HepG2 (cell line): Measurements from ENCODE around the gene LRR1. TPM values are rescaled to one million over a fixed set of nuclear protein-coding genes. Genes with fewer than 3 reads are reported as not detected.

Experiments used
- ATAC-seq: fragments of 200-7000 bp; cut with Tn5 transposase; 3 replicates; pipeline ENCODE4 v1.9.1; 2020; ENCODE audit warnings: mild to moderate bottlenecking, moderate library complexity
- BruUV-seq: library from RNA; stranded (reverse); fragments of 400-500 nt; replicated peaks from 2 replicates; lab custom pipeline; 2021; lab: Mats Ljungman, UMichigan
- CTCF ChIA-PET: fragments of 300-600 bp; formaldehyde crosslinking; extraction: SDS; loops from one replicate; lab custom pipeline; 2021; ENCODE audit warnings: low total read pairs, inconsistent platforms, low intra/inter-chr PET ratio; lab: Yijun Ruan, JAX
- POLR2A ChIA-PET: fragments of 350-600 bp; sonication (Branson Sonifier 250); formaldehyde crosslinking; loops from one replicate; lab custom pipeline; 2020; ENCODE audit warnings: antibody characterized with exemption, inconsistent platforms; lab: Yijun Ruan, JAX
- DNase-seq: peaks from one replicate; pipeline ENCODE4 v3.0.0-alpha.2; 2015; ENCODE audit warnings: low spot score
- FAIRE-seq: peaks from 3 replicates; lab custom pipeline; 2011; peaks lifted over from hg19 to GRCh38; lab: Jason Lieb, UNC
- H2AFZ ChIP-seq: one replicate; pipeline ENCODE4 v1.6.1; 2011; ENCODE audit warnings: low read length, inconsistent platforms
- H3K27ac ChIP-seq: fragments of 300-600 bp; 3 replicates; pipeline ENCODE4 v1.8.0; 2011; ENCODE audit warnings: mixed run types, mild to moderate bottlenecking, mixed read lengths, low read length, inconsistent platforms; ENCODE audit not compliant: insufficient read depth; ENCODE audit errors: extremely low read length
- H3K27me3 ChIP-seq, 2 experiments: fragments of 200-600 bp in 1 of 2; 2 replicates in 1 of 2; 3 replicates in 1 of 2; pipeline versions ENCODE4 v1.6.0 to v1.8.0; 2011; ENCODE audit warnings: low read length in 2 of 2, mild to moderate bottlenecking in 2 of 2, moderate library complexity in 2 of 2, inconsistent platforms in 1 of 2; ENCODE audit not compliant: insufficient read depth in 2 of 2, control insufficient read depth in 1 of 2
- H3K36me3 ChIP-seq, 2 experiments: fragments of 200-600 bp in 1 of 2; replicated peaks in 1 of 2; 2 replicates in 1 of 2; 3 replicates in 1 of 2; pipeline versions ENCODE4 v1.5.1 to v1.8.0; 2011; ENCODE audit warnings: low read length in 2 of 2, inconsistent platforms in 1 of 2; ENCODE audit not compliant: insufficient read depth in 2 of 2, control insufficient read depth in 1 of 2
- H3K4me1 ChIP-seq: 2 replicates; pipeline ENCODE4 v1.5.1; 2012; ENCODE audit warnings: low read length, inconsistent platforms; ENCODE audit not compliant: insufficient read depth
- H3K4me2 ChIP-seq: 2 replicates; pipeline ENCODE4 v1.6.0; 2011; ENCODE audit warnings: low read depth, low read length, inconsistent platforms
- H3K4me3 ChIP-seq, 3 experiments: fragments of 200-600 bp in 1 of 3; sonication (generic), shearing (Covaris generic) in 1 of 3; replicated peaks in 1 of 3; 2 replicates each; pipeline ENCODE4 v1.5.1; 2011 to 2016; ENCODE audit warnings: low read length in 3 of 3, inconsistent platforms in 2 of 3, low read depth in 2 of 3, mild to moderate bottlenecking in 2 of 3, control low read depth in 1 of 3, mixed read lengths in 1 of 3; ENCODE audit not compliant: insufficient read depth in 1 of 3
- H3K79me2 ChIP-seq: one replicate; pipeline ENCODE4 v1.6.1; 2011; ENCODE audit warnings: low read length, inconsistent platforms; ENCODE audit not compliant: insufficient read depth
- H3K9ac ChIP-seq: 2 replicates; pipeline ENCODE4 v1.6.0; 2011; ENCODE audit warnings: mild to moderate bottlenecking, low read depth, low read length, inconsistent platforms; ENCODE audit not compliant: insufficient read depth
- H3K9me3 ChIP-seq: 2 replicates; pipeline ENCODE4 v1.5.1; 2012; ENCODE audit warnings: mild to moderate bottlenecking, low read length
- H4K20me1 ChIP-seq: 2 replicates; pipeline ENCODE4 v1.6.0; 2011; ENCODE audit warnings: inconsistent platforms, mild to moderate bottlenecking, low read length, moderate library complexity; ENCODE audit not compliant: insufficient read depth
- FOXJ3 ChIP-seq: sonication (generic); formaldehyde crosslinking; IDR thresholded peaks from 2 replicates; pipeline ENCODE4 v1.4.0; 2020; ENCODE audit warnings: missing genetic modification reagents, mild to moderate bottlenecking, borderline replicate concordance
- HIVEP1 ChIP-seq: sonication (generic); formaldehyde crosslinking; IDR thresholded peaks from 2 replicates; pipeline ENCODE4 v1.4.0; 2020; ENCODE audit warnings: mild to moderate bottlenecking, missing genetic modification reagents
- KDM3A ChIP-seq: IDR thresholded peaks from 2 replicates; pipeline ENCODE4 v1.6.1; 2018; ENCODE audit warnings: low read depth, missing compliant biosample characterization
- KLF15 ChIP-seq: sonication (generic); formaldehyde crosslinking; IDR thresholded peaks from 2 replicates; pipeline ENCODE4 v1.8.1; 2023; ENCODE audit warnings: borderline replicate concordance, mild to moderate bottlenecking, inconsistent platforms, missing genetic modification reagents, mixed read lengths
- RBFOX2 ChIP-seq: fragments of 200-400 bp; formaldehyde crosslinking; IDR thresholded peaks from 2 replicates; pipeline ENCODE4 v1.6.1; 2017; ENCODE audit warnings: low read depth, mild to moderate bottlenecking, low read length
- RXRA ChIP-seq: sonication (generic); formaldehyde crosslinking; IDR thresholded peaks from 2 replicates; pipeline ENCODE4 v1.5.1; 2020; ENCODE audit warnings: missing genetic modification reagents
- TAF15 ChIP-seq: fragments of 200-400 bp; formaldehyde crosslinking; IDR thresholded peaks from one replicate; pipeline ENCODE4 v1.6.1; 2018; ENCODE audit warnings: mild to moderate bottlenecking, low read depth, low read length; ENCODE audit not compliant: poor library complexity, severe bottlenecking
- U2AF2 ChIP-seq: fragments of 200-400 bp; formaldehyde crosslinking; IDR thresholded peaks from 2 replicates; pipeline ENCODE4 v1.6.1; 2017; ENCODE audit warnings: low read depth, mild to moderate bottlenecking, low read length
- ZNF12 ChIP-seq: sonication (generic); formaldehyde crosslinking; IDR thresholded peaks from 2 replicates; pipeline ENCODE4 v1.5.0; 2020; ENCODE audit warnings: missing genetic modification reagents
- ZNF180 ChIP-seq: sonication (generic); formaldehyde crosslinking; IDR thresholded peaks from 2 replicates; pipeline ENCODE4 v1.4.0; 2020; ENCODE audit warnings: low read depth, missing genetic modification reagents, borderline replicate concordance
- ZNF484 ChIP-seq: sonication (generic); formaldehyde crosslinking; IDR thresholded peaks from 2 replicates; pipeline ENCODE4 v1.5.1; 2020; ENCODE audit warnings: mild to moderate bottlenecking, low read depth, missing genetic modification reagents, borderline replicate concordance
- ZNF850 ChIP-seq: sonication (generic); formaldehyde crosslinking; conservative IDR thresholded peaks from 2 replicates; pipeline ENCODE4 v1.9.0; 2021; ENCODE audit warnings: mild to moderate bottlenecking, missing genetic modification reagents
- WGBS: methylation state at CpG from one replicate; pipeline ENCODE4 v1.1.6; 2017; ENCODE audit warnings: low lambda C conversion rate; 5-methylcytosine and 5-hydroxymethylcytosine counted together
- in situ Hi-C: cut with HindIII; loops from 2 replicates; pipeline ENCODE4 v1.10.0; 2017; ENCODE audit warnings: low pct_unique_long_range_greater_than_20kb; ENCODE audit not compliant: extremely low pct_ligation_motif_present
- intact Hi-C: fragments of 100-400 bp; cut with micrococcal nuclease; formaldehyde crosslinking; loops from one replicate; pipeline ENCODE4 v1.10.0; 2022; ENCODE audit not compliant: unreplicated experiment
- polyA plus RNA-seq, 8 experiments: library from polyadenylated mRNA; depleted of rRNA in 3 of 8; stranded (reverse) in 7 of 8; unstranded in 1 of 8; fragments of >200 nt; fragmentation: Illumina TruSeq in 4 of 8; extraction: Trizol in 4 of 8; gene quantifications; 2 replicates each; pipeline versions ENCODE4 v1.2.1 to v1.2.3, GENCODE V29; 2011 to 2016; ENCODE audit warnings: low read depth in 4 of 8, missing spikeins in 1 of 8, mixed read lengths in 1 of 8; ENCODE audit not compliant: insufficient read depth in 1 of 8
- total RNA-seq, 5 experiments: library from RNA; depleted of rRNA; stranded (reverse); fragments of >200 nt; fragmentation: Illumina TruSeq; extraction: Trizol; gene quantifications; 2 replicates each; pipeline ENCODE4 v1.2.3, GENCODE V29; 2016; ENCODE audit warnings: low read depth in 1 of 5
- TF ChIP-seq, protein P1 (sequence below): sonication (generic); formaldehyde crosslinking; IDR thresholded peaks from 2 replicates; pipeline ENCODE4 v1.5.0; 2020; ENCODE audit warnings: mild to moderate bottlenecking, missing genetic modification reagents
- TF ChIP-seq, protein P2 (sequence below): sonication (generic); formaldehyde crosslinking; IDR thresholded peaks from 2 replicates; pipeline ENCODE4 v1.9.0; 2022; ENCODE audit warnings: missing genetic modification reagents, mild to moderate bottlenecking, borderline replicate concordance
- TF ChIP-seq, protein P3 (sequence below): sonication (generic); formaldehyde crosslinking; IDR thresholded peaks from 2 replicates; pipeline ENCODE4 v1.9.0; 2022; ENCODE audit warnings: low read depth, missing genetic modification reagents
- TF ChIP-seq, protein P4 (sequence below): sonication (generic); formaldehyde crosslinking; IDR thresholded peaks from 2 replicates; pipeline ENCODE4 v1.5.0; 2020; ENCODE audit warnings: missing genetic modification reagents

Gene LRR1
- total and polyA plus RNA-seq, 2 of the 13 experiments (the other 11 are each of a cell fraction or from before 2014, with no cell fraction given): 7.0 to 36.2 TPM

DNA sequence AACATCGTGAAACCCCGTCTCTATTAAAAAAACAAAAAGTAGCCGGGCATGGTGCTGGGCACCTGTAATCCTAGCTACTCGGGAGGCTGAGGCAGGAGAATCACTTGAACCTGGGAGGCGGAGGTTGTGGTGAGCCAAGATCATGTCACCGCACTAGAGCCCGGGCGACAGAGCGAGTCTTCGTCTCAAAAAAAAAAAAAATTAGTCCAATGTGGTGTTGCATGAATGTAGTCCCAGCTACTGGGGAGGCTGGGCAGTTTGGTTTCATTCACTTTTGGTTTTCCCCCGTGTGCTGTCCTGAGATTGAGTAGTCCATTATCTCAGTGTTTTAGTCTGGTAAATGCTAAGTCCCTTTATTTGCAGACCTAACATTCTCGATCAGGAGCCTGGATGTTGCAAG is 32.0 kb upstream of the LRR1 start (continued):
- no peak for TF ChIP-seq HIVEP1 (CRISPR knock-in tag)

DNA sequence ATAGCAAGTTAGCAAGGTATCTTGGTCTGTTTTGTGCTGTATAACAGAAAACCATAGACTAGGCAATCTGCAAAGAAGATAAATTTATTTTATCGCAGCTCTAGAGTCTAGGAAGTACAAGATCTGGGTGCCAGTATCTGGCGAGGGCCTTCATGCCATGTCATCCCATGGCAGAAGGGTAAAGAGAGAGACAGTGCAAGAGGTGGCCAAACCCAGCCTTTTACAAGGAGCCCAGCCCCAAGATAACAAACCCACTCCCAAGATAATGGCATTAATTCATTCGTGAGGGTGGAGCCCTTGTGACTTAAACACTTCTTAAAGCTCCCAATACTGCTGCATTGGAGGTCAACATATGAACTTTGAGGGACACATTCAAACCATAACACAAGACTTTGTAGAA is 29.5 kb upstream of the LRR1 start:
- Histone ChIP-seq H4K20me1 (no peaks in the 10 kb centered on the region; the same call in 1 of the 2 replicates), H3K4me3 (no peak overlapping the region), H3K79me2 (no peaks in the 10 kb centered on the region), H3K9ac (no peak overlapping the region), H3K4me1 (peaks cover under 1% of the 10 kb centered on the region; the same call in 1 of the 2 replicates), H2AFZ (no peak overlapping the region), H3K4me2 (no peak overlapping the region), H3K27me3 (no peaks in the 10 kb centered on the region), H3K36me3 (no peaks in the 10 kb centered on the region), H3K9me3 (no peaks in the 10 kb centered on the region), H3K27ac (no peak overlapping the region)
- ChIA-PET CTCF (no interaction called here), POLR2A (no interaction called here)
- no peak for DNase-seq
- WGBS: 91% methylated on average over 3 of the region's 3 CpGs
- no TSS peak for BruUV-seq
- intact Hi-C loops: no loop called here
- in situ Hi-C loops: no loop called here
- ATAC-seq: no peak
- FAIRE-seq: no peak
- TF ChIP-seq, protein P1, sequence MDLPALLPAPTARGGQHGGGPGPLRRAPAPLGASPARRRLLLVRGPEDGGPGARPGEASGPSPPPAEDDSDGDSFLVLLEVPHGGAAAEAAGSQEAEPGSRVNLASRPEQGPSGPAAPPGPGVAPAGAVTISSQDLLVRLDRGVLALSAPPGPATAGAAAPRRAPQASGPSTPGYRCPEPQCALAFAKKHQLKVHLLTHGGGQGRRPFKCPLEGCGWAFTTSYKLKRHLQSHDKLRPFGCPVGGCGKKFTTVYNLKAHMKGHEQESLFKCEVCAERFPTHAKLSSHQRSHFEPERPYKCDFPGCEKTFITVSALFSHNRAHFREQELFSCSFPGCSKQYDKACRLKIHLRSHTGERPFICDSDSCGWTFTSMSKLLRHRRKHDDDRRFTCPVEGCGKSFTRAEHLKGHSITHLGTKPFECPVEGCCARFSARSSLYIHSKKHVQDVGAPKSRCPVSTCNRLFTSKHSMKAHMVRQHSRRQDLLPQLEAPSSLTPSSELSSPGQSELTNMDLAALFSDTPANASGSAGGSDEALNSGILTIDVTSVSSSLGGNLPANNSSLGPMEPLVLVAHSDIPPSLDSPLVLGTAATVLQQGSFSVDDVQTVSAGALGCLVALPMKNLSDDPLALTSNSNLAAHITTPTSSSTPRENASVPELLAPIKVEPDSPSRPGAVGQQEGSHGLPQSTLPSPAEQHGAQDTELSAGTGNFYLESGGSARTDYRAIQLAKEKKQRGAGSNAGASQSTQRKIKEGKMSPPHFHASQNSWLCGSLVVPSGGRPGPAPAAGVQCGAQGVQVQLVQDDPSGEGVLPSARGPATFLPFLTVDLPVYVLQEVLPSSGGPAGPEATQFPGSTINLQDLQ (CRISPR knock-in tag): no peak
- TF ChIP-seq KLF15 (no peak), ZNF484 (CRISPR knock-in tag) (no peak), TAF15 (no peak), ZNF12 (no peak), KDM3A (no peak), ZNF180 (no peak), RBFOX2 (no peak), RXRA (CRISPR knock-in tag) (no peak), ZNF850 (no peak), U2AF2 (no peak), FOXJ3 (CRISPR knock-in tag) (no peak)
- TF ChIP-seq, protein P2, sequence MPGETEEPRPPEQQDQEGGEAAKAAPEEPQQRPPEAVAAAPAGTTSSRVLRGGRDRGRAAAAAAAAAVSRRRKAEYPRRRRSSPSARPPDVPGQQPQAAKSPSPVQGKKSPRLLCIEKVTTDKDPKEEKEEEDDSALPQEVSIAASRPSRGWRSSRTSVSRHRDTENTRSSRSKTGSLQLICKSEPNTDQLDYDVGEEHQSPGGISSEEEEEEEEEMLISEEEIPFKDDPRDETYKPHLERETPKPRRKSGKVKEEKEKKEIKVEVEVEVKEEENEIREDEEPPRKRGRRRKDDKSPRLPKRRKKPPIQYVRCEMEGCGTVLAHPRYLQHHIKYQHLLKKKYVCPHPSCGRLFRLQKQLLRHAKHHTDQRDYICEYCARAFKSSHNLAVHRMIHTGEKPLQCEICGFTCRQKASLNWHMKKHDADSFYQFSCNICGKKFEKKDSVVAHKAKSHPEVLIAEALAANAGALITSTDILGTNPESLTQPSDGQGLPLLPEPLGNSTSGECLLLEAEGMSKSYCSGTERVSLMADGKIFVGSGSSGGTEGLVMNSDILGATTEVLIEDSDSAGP (CRISPR knock-in tag): no peak
- TF ChIP-seq, protein P3, sequence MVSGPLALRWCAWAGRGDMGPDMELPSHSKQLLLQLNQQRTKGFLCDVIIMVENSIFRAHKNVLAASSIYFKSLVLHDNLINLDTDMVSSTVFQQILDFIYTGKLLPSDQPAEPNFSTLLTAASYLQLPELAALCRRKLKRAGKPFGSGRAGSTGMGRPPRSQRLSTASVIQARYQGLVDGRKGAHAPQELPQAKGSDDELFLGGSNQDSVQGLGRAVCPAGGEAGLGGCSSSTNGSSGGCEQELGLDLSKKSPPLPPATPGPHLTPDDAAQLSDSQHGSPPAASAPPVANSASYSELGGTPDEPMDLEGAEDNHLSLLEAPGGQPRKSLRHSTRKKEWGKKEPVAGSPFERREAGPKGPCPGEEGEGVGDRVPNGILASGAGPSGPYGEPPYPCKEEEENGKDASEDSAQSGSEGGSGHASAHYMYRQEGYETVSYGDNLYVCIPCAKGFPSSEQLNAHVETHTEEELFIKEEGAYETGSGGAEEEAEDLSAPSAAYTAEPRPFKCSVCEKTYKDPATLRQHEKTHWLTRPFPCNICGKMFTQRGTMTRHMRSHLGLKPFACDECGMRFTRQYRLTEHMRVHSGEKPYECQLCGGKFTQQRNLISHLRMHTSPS (CRISPR knock-in tag): no peak
- TF ChIP-seq, protein P4, sequence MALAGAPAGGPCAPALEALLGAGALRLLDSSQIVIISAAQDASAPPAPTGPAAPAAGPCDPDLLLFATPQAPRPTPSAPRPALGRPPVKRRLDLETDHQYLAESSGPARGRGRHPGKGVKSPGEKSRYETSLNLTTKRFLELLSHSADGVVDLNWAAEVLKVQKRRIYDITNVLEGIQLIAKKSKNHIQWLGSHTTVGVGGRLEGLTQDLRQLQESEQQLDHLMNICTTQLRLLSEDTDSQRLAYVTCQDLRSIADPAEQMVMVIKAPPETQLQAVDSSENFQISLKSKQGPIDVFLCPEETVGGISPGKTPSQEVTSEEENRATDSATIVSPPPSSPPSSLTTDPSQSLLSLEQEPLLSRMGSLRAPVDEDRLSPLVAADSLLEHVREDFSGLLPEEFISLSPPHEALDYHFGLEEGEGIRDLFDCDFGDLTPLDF (CRISPR knock-in tag): no peak
